H1 (cell line): ENCODE data around the gene TRMT10A. TPM values are rescaled to one million over a fixed set of nuclear protein-coding genes. Genes with fewer than 3 reads are reported as not detected.

Experiments
- CTCF ChIA-PET: fragments of 300-600 bp; sonication (Branson Sonifier 250); formaldehyde crosslinking; loops from one replicate; lab custom pipeline; 2021; ENCODE audit not compliant: partially characterized antibody; lab: Charles Lee
- POLR2A ChIA-PET: fragments of 300-600 bp; sonication (Branson Sonifier 250); formaldehyde crosslinking; loops from one replicate; lab custom pipeline; 2021; ENCODE audit warnings: inconsistent platforms; ENCODE audit not compliant: partially characterized antibody; lab: Charles Lee
- DNase-seq, 2 experiments: peaks; one replicate each; pipeline versions ENCODE4 v3.0.0 to v3.0.0-alpha.2; 2010 to 2022; ENCODE audit warnings: low spot score in 2 of 2, low read depth in 1 of 2, mixed read lengths in 1 of 2
- FAIRE-seq: peaks from 2 replicates; lab custom pipeline; 2011; peaks lifted over from hg19 to GRCh38; lab: Jason Lieb, UNC
- H2AFZ ChIP-seq: 2 replicates; pipeline ENCODE4 v1.8.1; 2012; ENCODE audit warnings: low read length, inconsistent platforms
- H2AK5ac ChIP-seq: 2 replicates; pipeline ENCODE4 v1.6.1; 2013; ENCODE audit warnings: low read depth, low read length
- H2BK120ac ChIP-seq: replicated peaks from 2 replicates; pipeline ENCODE3; 2013; ENCODE audit warnings: low read depth, low read length, inconsistent platforms
- H2BK12ac ChIP-seq: 2 replicates; pipeline ENCODE4 v1.6.1; 2013; ENCODE audit warnings: low read depth, low read length
- H2BK15ac ChIP-seq: 2 replicates; pipeline ENCODE4 v1.6.1; 2013; ENCODE audit warnings: low read length
- H2BK20ac ChIP-seq: 2 replicates; pipeline ENCODE4 v1.6.1; 2013; ENCODE audit warnings: low read length
- H2BK5ac ChIP-seq: 2 replicates; pipeline ENCODE4 v1.6.1; 2013; ENCODE audit warnings: low read depth, low read length
- H3K14ac ChIP-seq: 2 replicates; pipeline ENCODE4 v1.6.1; 2013; ENCODE audit warnings: inconsistent platforms; ENCODE audit not compliant: insufficient read length
- H3K18ac ChIP-seq: 2 replicates; pipeline ENCODE4 v1.6.1; 2013; ENCODE audit warnings: low read length; ENCODE audit errors: extremely low read depth
- H3K23ac ChIP-seq: 2 replicates; pipeline ENCODE4 v1.6.1; 2013; ENCODE audit warnings: inconsistent platforms; ENCODE audit not compliant: insufficient read length
- H3K23me2 ChIP-seq: 2 replicates; pipeline ENCODE4 v1.6.1; 2013; ENCODE audit warnings: low read depth, low read length
- H3K27ac ChIP-seq: 2 replicates; pipeline ENCODE4 v1.6.1; 2011; ENCODE audit warnings: low read depth, low read length, inconsistent platforms
- H3K27me3 ChIP-seq, 4 experiments: replicated peaks in 1 of 4; 1 replicate in 1 of 4; 2 replicates in 3 of 4; pipeline versions ENCODE4 v1.6.1 to v1.8.1; 2011 to 2013; ENCODE audit warnings: low read length in 3 of 4, mild to moderate bottlenecking in 3 of 4, inconsistent platforms in 2 of 4, mixed read lengths in 2 of 4, moderate library complexity in 1 of 4; ENCODE audit not compliant: control insufficient read depth in 3 of 4, insufficient read depth in 3 of 4; ENCODE audit errors: extremely low read depth in 1 of 4
- H3K36me3 ChIP-seq, 4 experiments: 2 replicates each; pipeline versions ENCODE4 v1.6.1 to v1.8.1; 2011 to 2013; ENCODE audit warnings: mild to moderate bottlenecking in 4 of 4, low read length in 3 of 4, moderate library complexity in 2 of 4, control low read depth in 1 of 4, inconsistent platforms in 1 of 4; ENCODE audit not compliant: insufficient read depth in 4 of 4, control insufficient read depth in 2 of 4
- H3K4ac ChIP-seq: replicated peaks from 2 replicates; pipeline ENCODE3; 2013; ENCODE audit warnings: low read length, low read depth, mixed read lengths, inconsistent platforms; ENCODE audit not compliant: insufficient read length
- H3K4me1 ChIP-seq, 4 experiments: replicated peaks in 1 of 4; 1 replicate in 1 of 4; 2 replicates in 3 of 4; pipeline versions ENCODE4 v1.6.1 to v1.8.1; 2011 to 2013; ENCODE audit warnings: low read length in 3 of 4, inconsistent platforms in 2 of 4, mixed read lengths in 1 of 4; ENCODE audit not compliant: insufficient read depth in 4 of 4, control insufficient read depth in 3 of 4
- H3K4me2 ChIP-seq, 2 experiments: 2 replicates each; pipeline versions ENCODE4 v1.6.1 to v1.8.1; 2011 to 2013; ENCODE audit warnings: low read depth in 2 of 2, low read length in 2 of 2, control low read depth in 1 of 2, inconsistent platforms in 1 of 2, mild to moderate bottlenecking in 1 of 2; ENCODE audit not compliant: insufficient read depth in 1 of 2
- H3K4me3 ChIP-seq, 4 experiments: fragments of 200-600, 300-600 bp in 1 of 4; sonication (generic), shearing (Covaris generic), sonication (Bioruptor Twin) in 1 of 4; 2 replicates each; pipeline versions ENCODE4 v1.5.1 to v1.8.1; 2011 to 2016; ENCODE audit warnings: low read length in 4 of 4, low read depth in 3 of 4, control low read depth in 2 of 4, inconsistent platforms in 2 of 4, mild to moderate bottlenecking in 2 of 4, mixed read lengths in 1 of 4, moderate library complexity in 1 of 4; ENCODE audit not compliant: insufficient read depth in 2 of 4; ENCODE audit errors: extremely low read depth in 1 of 4
- H3K56ac ChIP-seq: replicated peaks from 2 replicates; pipeline ENCODE3; 2013; ENCODE audit warnings: low read depth, mild to moderate bottlenecking, mixed read lengths, low read length, inconsistent platforms; ENCODE audit not compliant: insufficient read length
- H3K79me1 ChIP-seq: 2 replicates; pipeline ENCODE4 v1.6.1; 2013; ENCODE audit warnings: low read depth, low read length, control low read depth
- H3K79me2 ChIP-seq, 2 experiments: 2 replicates each; pipeline versions ENCODE4 v1.6.1 to v1.8.1; 2012 to 2013; ENCODE audit warnings: low read length in 2 of 2, mild to moderate bottlenecking in 2 of 2, inconsistent platforms in 1 of 2; ENCODE audit not compliant: insufficient read depth in 2 of 2, control insufficient read depth in 1 of 2
- H3K9ac ChIP-seq, 4 experiments: replicated peaks in 1 of 4; 1 replicate in 1 of 4; 2 replicates in 3 of 4; pipeline versions ENCODE4 v1.6.1 to v1.8.1; 2011 to 2013; ENCODE audit warnings: low read depth in 3 of 4, low read length in 3 of 4, control low read depth in 2 of 4, mild to moderate bottlenecking in 2 of 4, moderate library complexity in 2 of 4, inconsistent platforms in 1 of 4; ENCODE audit errors: extremely low read depth in 1 of 4
- H3K9me3 ChIP-seq, 2 experiments: 2 replicates each; pipeline versions ENCODE4 v1.6.1 to v1.8.1; 2012 to 2013; ENCODE audit warnings: mild to moderate bottlenecking in 2 of 2, moderate library complexity in 2 of 2, control low read depth in 1 of 2, inconsistent platforms in 1 of 2, low read depth in 1 of 2, low read length in 1 of 2, mixed read lengths in 1 of 2; ENCODE audit not compliant: insufficient read depth in 2 of 2
- H4K20me1 ChIP-seq, 2 experiments: replicated peaks in 1 of 2; 2 replicates each; pipeline versions ENCODE3 to v1.8.1; 2011 to 2013; ENCODE audit warnings: inconsistent platforms in 2 of 2, low read length in 2 of 2, mild to moderate bottlenecking in 1 of 2; ENCODE audit not compliant: insufficient read depth in 2 of 2, control insufficient read depth in 1 of 2
- H4K5ac ChIP-seq: 2 replicates; pipeline ENCODE4 v1.6.1; 2013; ENCODE audit warnings: low read length, low read depth, mixed read lengths, inconsistent platforms; ENCODE audit not compliant: insufficient read length
- H4K8ac ChIP-seq: 2 replicates; pipeline ENCODE4 v1.8.0; 2013; ENCODE audit warnings: mild to moderate bottlenecking, moderate library complexity, low read length, inconsistent platforms; ENCODE audit not compliant: insufficient read depth; ENCODE audit errors: extremely low read depth
- H4K91ac ChIP-seq: replicated peaks from 2 replicates; pipeline ENCODE3; 2013; ENCODE audit warnings: low read length, mixed read lengths, inconsistent platforms; ENCODE audit not compliant: insufficient read length
- BRCA1 ChIP-seq: IDR thresholded peaks from 2 replicates; pipeline ENCODE4 v1.6.1; 2012; ENCODE audit warnings: low read depth, low read length, improper control_type of control experiment
- CBX5 ChIP-seq: fragments of 300-800, 300-1000 bp; sonication (generic); IDR thresholded peaks from 2 replicates; pipeline ENCODE4 v1.7.1; 2016; ENCODE audit warnings: antibody characterized with exemption, low read length, low read depth
- CHD1 ChIP-seq: IDR thresholded peaks from 2 replicates; pipeline ENCODE4 v1.6.1; 2012; ENCODE audit warnings: low read depth, low read length, improper control_type of control experiment
- CTCF ChIP-seq, 3 experiments: IDR thresholded peaks; 1 replicate in 2 of 3; 2 replicates in 1 of 3; pipeline versions ENCODE4 v1.5.1 to v1.6.1; 2011; ENCODE audit warnings: low read length in 3 of 3, mild to moderate bottlenecking in 3 of 3, inconsistent platforms in 2 of 3, low read depth in 1 of 3, moderate library complexity in 1 of 3; ENCODE audit not compliant: insufficient read depth in 1 of 3; ENCODE audit errors: control extremely low read depth in 1 of 3
- EP300 ChIP-seq, 2 experiments: IDR thresholded peaks; 1 replicate in 1 of 2; 2 replicates in 1 of 2; pipeline ENCODE4 v1.6.1; 2011 to 2012; ENCODE audit warnings: low read depth in 2 of 2, low read length in 2 of 2, mild to moderate bottlenecking in 2 of 2, borderline replicate concordance in 1 of 2, inconsistent platforms in 1 of 2, moderate library complexity in 1 of 2
- GABPA ChIP-seq: IDR thresholded peaks from 2 replicates; pipeline ENCODE4 v1.6.1; 2011; ENCODE audit warnings: mild to moderate bottlenecking, low read length, moderate library complexity, borderline replicate concordance; ENCODE audit not compliant: insufficient read depth
- JUND ChIP-seq: IDR thresholded peaks from 2 replicates; pipeline ENCODE4 v1.6.1; 2011; ENCODE audit warnings: mild to moderate bottlenecking, improper control_type of control experiment, low read length
- KDM1A ChIP-seq: fragments of 200-600, 300-600 bp; sonication (generic); IDR thresholded peaks from 2 replicates; pipeline ENCODE4 v1.7.1; 2016; ENCODE audit warnings: mild to moderate bottlenecking, low read length, borderline replicate concordance
- MAFK ChIP-seq: IDR thresholded peaks from 2 replicates; pipeline ENCODE4 v1.6.1; 2012; ENCODE audit warnings: low read depth, mild to moderate bottlenecking, improper control_type of control experiment, low read length
- NANOG ChIP-seq: IDR thresholded peaks from 2 replicates; pipeline ENCODE4 v1.6.1; 2011; ENCODE audit warnings: low read length, low read depth, mild to moderate bottlenecking, inconsistent platforms; ENCODE audit not compliant: insufficient read depth, poor library complexity, severe bottlenecking
- POU5F1 ChIP-seq: IDR thresholded peaks from 2 replicates; pipeline ENCODE4 v1.6.1; 2011; ENCODE audit warnings: low read depth, mild to moderate bottlenecking, low read length, moderate library complexity
- ZNF274 ChIP-seq: IDR thresholded peaks from 2 replicates; pipeline ENCODE4 v1.7.0; 2012; ENCODE audit warnings: low read length, borderline replicate concordance; ENCODE audit errors: extremely low read depth
- WGBS, 2 experiments: shearing (Covaris generic) in 1 of 2; methylation state at CpG; one replicate each; pipeline versions ENCODE4 v1.1.6 to v1.1.7; 2013 to 2015; ENCODE audit warnings: low lambda C conversion rate in 2 of 2, mixed read lengths in 2 of 2, inconsistent platforms in 1 of 2, low coverage in 1 of 2, missing lambda C conversion rate in 1 of 2; ENCODE audit not compliant: insufficient replicate concordance in 2 of 2, insufficient coverage in 1 of 2, insufficient read length in 1 of 2; ENCODE audit errors: extremely low coverage in 1 of 2, missing lambda C conversion rate in 1 of 2; 5-methylcytosine and 5-hydroxymethylcytosine counted together
- polyA plus RNA-seq, 7 experiments: library from polyadenylated mRNA; depleted of rRNA in 3 of 7; stranded (reverse) in 5 of 7; unstranded in 2 of 7; fragments of >200 nt in 5 of 7; fragments of 200-250 nt in 2 of 7; gene quantifications; 1 replicate in 5 of 7; 2 replicates in 1 of 7; 4 replicates in 1 of 7; pipeline versions ENCODE4 v1.2.1 to v1.2.3, GENCODE V29; 2011 to 2013; ENCODE audit warnings: missing spikeins in 2 of 7, mixed read lengths in 2 of 7
- total RNA-seq: library from RNA; stranded (reverse); fragmentation: NEBNext Ultra II Directional; extraction: Animal tissue kit (Norgen Biotek cat#: 25700); gene quantifications from 2 replicates; pipeline ENCODE4 v1.2.1, GENCODE V29; 2021

TRMT10A gene
- total and polyA plus RNA-seq, 2 of the 8 experiments (the other 6 are each of a cell fraction or from before 2014, with no cell fraction given), result 1.5 to 3.8 TPM

- Histone ChIP-seq H2AK5ac (no peak overlapping the region), H3K23me2 (no peaks in the 10 kb centered on the region), H3K27me3 (no peaks in the 10 kb centered on the region), H2BK20ac (no peak overlapping the region), H3K79me2 (no peaks in the 10 kb centered on the region), H2BK15ac (no peak overlapping the region), H3K4ac (no peak overlapping the region), H3K27ac (no peak overlapping the region), H3K18ac (no peak overlapping the region), H4K5ac (no peak overlapping the region), H2BK12ac (no peak overlapping the region), H3K14ac (no peak overlapping the region), H3K4me3 (no peak overlapping the region), H3K9ac (no peak overlapping the region), H3K23ac (no peak overlapping the region), H4K20me1 (no peaks in the 10 kb centered on the region), H4K91ac (no peak overlapping the region), H3K4me2 (no peak overlapping the region), H3K79me1 (no peaks in the 10 kb centered on the region), H3K4me1 (no peaks in the 10 kb centered on the region), H2AFZ (no peak overlapping the region), H2BK5ac (no peak overlapping the region), H3K36me3 (no peaks in the 10 kb centered on the region), H2BK120ac (no peak overlapping the region), H3K9me3 (no peaks in the 10 kb centered on the region), H4K8ac (no peak overlapping the region), H3K56ac (no peak overlapping the region)
- ChIA-PET CTCF (no interaction called here), POLR2A (no interaction called here)
- WGBS, 2 experiments, result 100% methylated on average over 2 of the region's 2 CpGs; no CpG with 5 or more reads in 1 of the 2 experiments
- FAIRE-seq (no peak), DNase-seq (no peak)
- TF ChIP-seq POU5F1 (no peak), MAFK (no peak), BRCA1 (no peak), CBX5 (no peak), CTCF (IDR thresholded peaks at IDR 0.05; ENCODE audit: control extremely low read depth in 1 of 3, insufficient read depth in 1 of 3, low read depth in 1 of 3, low read length in 3 of 3) (no peak), KDM1A (no peak), JUND (no peak), CHD1 (no peak), NANOG (no peak), ZNF274 (no peak), EP300 (IDR thresholded peaks at IDR 0.05; ENCODE audit: borderline replicate concordance in 1 of 2, low read depth in 2 of 2, low read length in 2 of 2) (no peak), GABPA (no peak)
These were observed 42.9 kb upstream of the TRMT10A start for GRCh38 chr4:99606716-99607115.
